Spleen (tissue), 7 donors: ENCODE results near the gene PACRG.

Experiments
- POLR2A ChIP-seq, 3 donors: fragments of 450-650 bp; IDR thresholded peaks; one replicate each; pipeline ENCODE4 v1.5.1; 2017; ENCODE audit warnings: antibody characterized with exemption in 3 of 3, mild to moderate bottlenecking in 1 of 3
- POLR2AphosphoS5 ChIP-seq, 3 donors: sonication (generic); formaldehyde crosslinking; IDR thresholded peaks; one replicate each; pipeline ENCODE4 v1.5.1; 2017; ENCODE audit warnings: antibody characterized with exemption in 3 of 3
- TF ChIP-seq, protein P1 (sequence below), 11 experiments: fragments of 200-600 bp in 7 of 11; fragments of 450-650 bp in 4 of 11; sonication (generic) in 4 of 11; IDR thresholded peaks in 8 of 11; conservative IDR thresholded peaks in 3 of 11; 1 replicate in 7 of 11; 2 replicates in 4 of 11; pipeline versions ENCODE4 v1.4.0 to v1.8.0; 2016 to 2021; ENCODE audit warnings: antibody characterized with exemption in 11 of 11, inconsistent platforms in 4 of 11, mild to moderate bottlenecking in 1 of 11
- donor health status: DM: no; HTN: no; CAD: no; lungs with moderate emphysema.
- donor health status: DM: no; HTN: no; CAD: no.
- donor health status: DM: no; HTN: no; CAD: no.

DNA sequence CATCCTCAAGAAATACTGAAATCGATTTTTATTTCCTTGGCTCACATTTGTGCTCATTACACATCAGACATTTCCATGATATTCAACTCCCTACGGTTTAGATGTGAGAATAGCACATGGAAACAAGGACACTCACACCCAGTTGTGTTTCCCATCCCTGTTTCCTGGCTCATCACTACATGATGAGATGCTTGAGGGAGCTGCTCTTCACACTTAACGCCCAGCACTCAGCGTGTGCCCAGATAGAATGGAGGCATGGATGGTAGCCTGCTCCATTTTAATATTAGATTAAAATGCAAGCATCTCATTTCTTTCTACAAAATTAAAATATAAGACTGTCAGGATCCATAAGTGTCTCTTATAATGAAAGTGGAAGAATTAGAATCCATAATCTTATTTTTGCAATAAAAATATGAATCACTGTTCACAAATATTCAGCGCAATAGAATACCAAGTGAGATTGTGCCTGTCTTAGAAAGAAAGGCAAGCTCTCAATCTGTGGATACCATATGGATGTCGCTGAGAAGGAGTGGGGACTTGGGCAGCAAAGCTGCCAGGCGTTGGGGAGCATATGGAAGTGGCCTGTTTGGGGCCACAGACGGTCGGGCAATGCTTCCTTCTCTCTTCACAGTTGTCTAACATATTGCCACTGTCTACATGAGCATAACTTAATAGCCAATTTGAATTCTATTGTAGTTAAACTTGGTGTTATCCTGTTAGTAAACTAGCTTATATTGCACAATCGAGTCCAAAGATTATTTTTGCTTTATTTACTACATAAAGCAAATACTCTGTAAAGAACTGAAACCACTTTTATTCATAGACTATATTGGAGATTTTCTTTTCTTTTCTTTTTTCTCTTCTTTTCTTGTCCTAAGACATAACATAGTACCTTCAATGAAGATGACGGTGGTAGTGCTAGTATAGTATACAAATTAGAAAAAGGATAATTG is 479.9 kb downstream of the PACRG start:
- TF ChIP-seq, protein P1, sequence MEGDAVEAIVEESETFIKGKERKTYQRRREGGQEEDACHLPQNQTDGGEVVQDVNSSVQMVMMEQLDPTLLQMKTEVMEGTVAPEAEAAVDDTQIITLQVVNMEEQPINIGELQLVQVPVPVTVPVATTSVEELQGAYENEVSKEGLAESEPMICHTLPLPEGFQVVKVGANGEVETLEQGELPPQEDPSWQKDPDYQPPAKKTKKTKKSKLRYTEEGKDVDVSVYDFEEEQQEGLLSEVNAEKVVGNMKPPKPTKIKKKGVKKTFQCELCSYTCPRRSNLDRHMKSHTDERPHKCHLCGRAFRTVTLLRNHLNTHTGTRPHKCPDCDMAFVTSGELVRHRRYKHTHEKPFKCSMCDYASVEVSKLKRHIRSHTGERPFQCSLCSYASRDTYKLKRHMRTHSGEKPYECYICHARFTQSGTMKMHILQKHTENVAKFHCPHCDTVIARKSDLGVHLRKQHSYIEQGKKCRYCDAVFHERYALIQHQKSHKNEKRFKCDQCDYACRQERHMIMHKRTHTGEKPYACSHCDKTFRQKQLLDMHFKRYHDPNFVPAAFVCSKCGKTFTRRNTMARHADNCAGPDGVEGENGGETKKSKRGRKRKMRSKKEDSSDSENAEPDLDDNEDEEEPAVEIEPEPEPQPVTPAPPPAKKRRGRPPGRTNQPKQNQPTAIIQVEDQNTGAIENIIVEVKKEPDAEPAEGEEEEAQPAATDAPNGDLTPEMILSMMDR (IDR thresholded peaks at IDR 0.05 in 8 of 11, conservative IDR thresholded peaks at IDR 0.05 in 3 of 11) = no peak
- TF ChIP-seq POLR2A (IDR thresholded peaks at IDR 0.05) (no peak), POLR2AphosphoS5 (IDR thresholded peaks at IDR 0.05) (no peak)
